ENCODE measurements around the gene COX6A2.

DNA sequence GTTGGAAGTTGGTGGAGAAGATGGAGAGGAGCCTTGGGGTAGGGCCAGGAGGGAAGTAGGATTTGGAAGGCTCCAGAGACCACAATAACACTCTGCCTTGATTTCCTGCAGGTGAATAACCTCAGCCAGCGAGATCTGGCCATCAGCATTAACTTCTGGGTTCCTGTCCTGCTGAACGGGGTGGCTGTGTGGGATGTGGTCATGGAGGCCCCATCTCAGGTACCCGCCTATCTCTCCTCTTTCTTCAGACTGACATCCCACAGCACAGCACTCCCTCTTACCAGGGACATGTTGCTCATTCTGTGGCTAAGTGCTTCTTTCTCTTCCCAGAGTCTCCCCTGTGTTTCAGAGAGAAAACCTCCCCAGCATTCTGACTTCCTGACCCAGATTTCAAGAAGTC is 4.9 kb downstream of the COX6A2 start:
- TF ChIP-seq EZH2phosphoT487 (IDR thresholded peaks at IDR 0.05; ENCODE audit: borderline replicate concordance, low read depth, low read length): no peak
- TF ChIP-seq, protein P1, sequence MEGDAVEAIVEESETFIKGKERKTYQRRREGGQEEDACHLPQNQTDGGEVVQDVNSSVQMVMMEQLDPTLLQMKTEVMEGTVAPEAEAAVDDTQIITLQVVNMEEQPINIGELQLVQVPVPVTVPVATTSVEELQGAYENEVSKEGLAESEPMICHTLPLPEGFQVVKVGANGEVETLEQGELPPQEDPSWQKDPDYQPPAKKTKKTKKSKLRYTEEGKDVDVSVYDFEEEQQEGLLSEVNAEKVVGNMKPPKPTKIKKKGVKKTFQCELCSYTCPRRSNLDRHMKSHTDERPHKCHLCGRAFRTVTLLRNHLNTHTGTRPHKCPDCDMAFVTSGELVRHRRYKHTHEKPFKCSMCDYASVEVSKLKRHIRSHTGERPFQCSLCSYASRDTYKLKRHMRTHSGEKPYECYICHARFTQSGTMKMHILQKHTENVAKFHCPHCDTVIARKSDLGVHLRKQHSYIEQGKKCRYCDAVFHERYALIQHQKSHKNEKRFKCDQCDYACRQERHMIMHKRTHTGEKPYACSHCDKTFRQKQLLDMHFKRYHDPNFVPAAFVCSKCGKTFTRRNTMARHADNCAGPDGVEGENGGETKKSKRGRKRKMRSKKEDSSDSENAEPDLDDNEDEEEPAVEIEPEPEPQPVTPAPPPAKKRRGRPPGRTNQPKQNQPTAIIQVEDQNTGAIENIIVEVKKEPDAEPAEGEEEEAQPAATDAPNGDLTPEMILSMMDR (conservative IDR thresholded peaks at IDR 0.05; ENCODE audit: low read length): no peak
